GM12892 (cell line): ENCODE results near the gene LMO1.

Experiments
- POLR2A ChIP-seq: IDR thresholded peaks from 2 replicates; pipeline ENCODE4 v1.6.1; 2011; ENCODE audit warnings: low read depth, low read length, control low read depth
- POLR2AphosphoS5 ChIP-seq: IDR thresholded peaks from 2 replicates; pipeline ENCODE4 v1.6.1; 2011; ENCODE audit warnings: low read depth, low read length, control low read depth
- TAF1 ChIP-seq: IDR thresholded peaks from 2 replicates; pipeline ENCODE4 v1.6.1; 2011; ENCODE audit warnings: low read depth, mild to moderate bottlenecking, control low read depth, low read length, borderline replicate concordance

GRCh38 chr11:8220261-8221045, 43.2 kb downstream of the LMO1 start:
- no peak for TF ChIP-seq TAF1
- no peak for TF ChIP-seq POLR2A
- TF ChIP-seq POLR2AphosphoS5, result no peak
